Keratinocyte (primary cell): ENCODE results near the gene SCNN1A. TPM values are rescaled to one million over a fixed set of nuclear protein-coding genes. Genes with fewer than 3 reads are reported as not detected.

Experiments used
- DNase-seq: peaks from one replicate; pipeline ENCODE4 v3.0.0-alpha.2; 2011; ENCODE audit warnings: low read depth, missing footprints, low spot score
- FAIRE-seq: peaks from 2 replicates; lab custom pipeline; 2011; peaks lifted over from hg19 to GRCh38; lab: Jason Lieb, UNC
- H2AFZ ChIP-seq: 2 replicates; pipeline ENCODE4 v1.6.0; 2012; ENCODE audit warnings: low read length, control low read depth, inconsistent platforms; ENCODE audit not compliant: control insufficient read depth
- H3K27ac ChIP-seq: 2 replicates; pipeline ENCODE4 v1.5.1; 2011; ENCODE audit warnings: low read length; ENCODE audit not compliant: control insufficient read depth, insufficient read depth
- H3K27me3 ChIP-seq: 3 replicates; pipeline ENCODE4 v1.6.0; 2011; ENCODE audit warnings: low read length; ENCODE audit not compliant: control insufficient read depth, insufficient read depth; ENCODE audit errors: extremely low read depth
- H3K36me3 ChIP-seq, 2 experiments: 2 replicates in 1 of 2; 3 replicates in 1 of 2; pipeline ENCODE4 v1.5.1; 2011; ENCODE audit warnings: low read length in 2 of 2, mild to moderate bottlenecking in 1 of 2; ENCODE audit not compliant: control insufficient read depth in 2 of 2, insufficient read depth in 2 of 2; ENCODE audit errors: extremely low read depth in 1 of 2
- H3K4me1 ChIP-seq: 3 replicates; pipeline ENCODE4 v1.5.1; 2011; ENCODE audit warnings: low read length; ENCODE audit not compliant: control insufficient read depth, insufficient read depth; ENCODE audit errors: extremely low read depth
- H3K4me2 ChIP-seq: 3 replicates; pipeline ENCODE4 v1.6.0; 2011; ENCODE audit warnings: low read depth, low read length; ENCODE audit not compliant: control insufficient read depth, insufficient read depth; ENCODE audit errors: extremely low read depth
- H3K4me3 ChIP-seq, 3 experiments: fragments of 200-600 bp in 1 of 3; sonication (generic) in 1 of 3; 2 replicates in 2 of 3; 3 replicates in 1 of 3; pipeline ENCODE4 v1.5.1; 2011 to 2016; ENCODE audit warnings: low read length in 3 of 3, mild to moderate bottlenecking in 3 of 3, control low read depth in 2 of 3, inconsistent platforms in 1 of 3, low read depth in 1 of 3, mixed read lengths in 1 of 3, mixed run types in 1 of 3, moderate library complexity in 1 of 3; ENCODE audit not compliant: control insufficient read depth in 2 of 3, insufficient read depth in 2 of 3; ENCODE audit errors: extremely low read depth in 1 of 3
- H3K79me2 ChIP-seq: 2 replicates; pipeline ENCODE4 v1.6.0; 2012; ENCODE audit warnings: low read length; ENCODE audit not compliant: control insufficient read depth, insufficient read depth
- H3K9ac ChIP-seq: 3 replicates; pipeline ENCODE4 v1.6.0; 2011; ENCODE audit warnings: low read length; ENCODE audit not compliant: control insufficient read depth, insufficient read depth; ENCODE audit errors: extremely low read depth
- H3K9me1 ChIP-seq: 3 replicates; pipeline ENCODE4 v1.6.0; 2011; ENCODE audit warnings: low read length; ENCODE audit not compliant: control insufficient read depth, insufficient read depth; ENCODE audit errors: extremely low read depth
- H3K9me3 ChIP-seq: 2 replicates; pipeline ENCODE4 v1.5.1; 2012; ENCODE audit warnings: low read depth, low read length; ENCODE audit not compliant: control insufficient read depth
- H4K20me1 ChIP-seq: 3 replicates; pipeline ENCODE4 v1.6.0; 2011; ENCODE audit warnings: low read length; ENCODE audit not compliant: control insufficient read depth, insufficient read depth; ENCODE audit errors: extremely low read depth
- CTCF ChIP-seq, 3 experiments: IDR thresholded peaks in 1 of 3; conservative IDR thresholded peaks in 1 of 3; optimal IDR thresholded peaks in 1 of 3; 2 replicates in 2 of 3; 3 replicates in 1 of 3; pipeline versions ENCODE3 to v1.5.1; 2011; ENCODE audit warnings: low read length in 3 of 3, mild to moderate bottlenecking in 3 of 3, moderate library complexity in 2 of 3, control low read depth in 1 of 3, inconsistent platforms in 1 of 3; ENCODE audit not compliant: insufficient read depth in 2 of 3; ENCODE audit errors: extremely low read depth in 1 of 3
- EZH2 ChIP-seq: IDR thresholded peaks from one replicate; pipeline ENCODE4 v1.6.1; 2012; ENCODE audit warnings: inconsistent platforms, mild to moderate bottlenecking, low read length, moderate library complexity
- dilution Hi-C: fragments of 300-500 bp; cut with MboI; formaldehyde crosslinking; loops from one replicate; pipeline ENCODE4 v1.7.0; 2020; ENCODE audit warnings: low sequenced_read_pairs; ENCODE audit not compliant: extremely low pct_ligation_motif_present
- polyA plus RNA-seq, 5 experiments: library from polyadenylated mRNA; depleted of rRNA in 3 of 5; stranded (reverse) in 3 of 5; stranded (forward) in 1 of 5; unstranded in 1 of 5; fragments of >200 nt; gene quantifications; 1 replicate in 1 of 5; 2 replicates in 3 of 5; 3 replicates in 1 of 5; pipeline versions ENCODE4 v1.2.1 to v1.2.3, GENCODE V29; 2011 to 2012; ENCODE audit warnings: missing spikeins in 2 of 5, low read depth in 1 of 5, low replicate concordance in 1 of 5

SCNN1A gene
- polyA plus RNA-seq, 1 donor (not counting 4 experiments of a cell fraction or from before 2014, with no cell fraction given) = 11.1 TPM

- no peaks in the 10 kb centered on the region for H3K9me3 ChIP-seq
- H2AFZ ChIP-seq = no peak overlapping the region
- no peaks in the 10 kb centered on the region for H3K9me1 ChIP-seq
- TF ChIP-seq CTCF (optimal IDR thresholded peaks at IDR 0.05 in 1 of 3, IDR thresholded peaks at IDR 0.05 in 1 of 3, conservative IDR thresholded peaks at IDR 0.05 in 1 of 3; ENCODE audit: extremely low read depth in 1 of 3, insufficient read depth in 2 of 3, low read length in 3 of 3) (no peak), EZH2 (no peak)
- H3K4me3 ChIP-seq = no peak overlapping the region
- H3K36me3 ChIP-seq = no peaks in the 10 kb centered on the region
- H3K4me2 ChIP-seq = no peak overlapping the region
- peaks cover 25% of the 10 kb centered on the region for H3K4me1 ChIP-seq
- dilution Hi-C loops = no loop called here
- H3K9ac ChIP-seq = no peak overlapping the region
- H4K20me1 ChIP-seq = no peaks in the 10 kb centered on the region
- no peaks in the 10 kb centered on the region for H3K27me3 ChIP-seq
- DNase-seq (no peak), FAIRE-seq (no peak)
- H3K27ac ChIP-seq = no peak overlapping the region
- H3K79me2 ChIP-seq = no peaks in the 10 kb centered on the region
Measured at GRCh38 chr12:6315704-6316597, 59.4 kb downstream of the SCNN1A start.

GRCh38 chr12:6315184-6315583 lies 60.2 kb downstream of the SCNN1A start:
- no peaks in the 10 kb centered on the region for H4K20me1 ChIP-seq
- DNase-seq (no peak), FAIRE-seq (no peak)
- H3K4me1 ChIP-seq = peaks cover 26% of the 10 kb centered on the region
- H3K9ac ChIP-seq = no peak overlapping the region
- H3K9me3 ChIP-seq = no peaks in the 10 kb centered on the region
- no peak for TF ChIP-seq CTCF (optimal IDR thresholded peaks at IDR 0.05 in 1 of 3, IDR thresholded peaks at IDR 0.05 in 1 of 3, conservative IDR thresholded peaks at IDR 0.05 in 1 of 3; ENCODE audit: extremely low read depth in 1 of 3, insufficient read depth in 2 of 3, low read length in 3 of 3)
- no peak for TF ChIP-seq EZH2
- H3K9me1 ChIP-seq = no peaks in the 10 kb centered on the region
- no peak overlapping the region for H2AFZ ChIP-seq
- no peaks in the 10 kb centered on the region for H3K36me3 ChIP-seq
- dilution Hi-C loops = no loop called here
- no peaks in the 10 kb centered on the region for H3K27me3 ChIP-seq
- no peak overlapping the region for H3K4me3 ChIP-seq
- no peak overlapping the region for H3K4me2 ChIP-seq
- no peaks in the 10 kb centered on the region for H3K79me2 ChIP-seq
- H3K27ac ChIP-seq = no peak overlapping the region
